ENCODE results near the gene MAJIN. TPM values are rescaled to one million over a fixed set of nuclear protein-coding genes. Genes with fewer than 3 reads are reported as not detected.

Gene MAJIN
- total and polyA plus RNA-seq, 9 of the 15 experiments (the other 6 are each of a cell fraction or from before 2014, with no cell fraction given) = 0.17 to 0.83 (median 0.24) TPM; not detected in 2

- no peak overlapping the region for H2AFZ ChIP-seq (ENCODE audit: low read depth, low read length)
- peaks cover 18 to 63% of the 10 kb centered on the region in 2 experiments; a peak in 4 of 5 replicates for H3K4me1 ChIP-seq (replicated peaks in 1 of 2; ENCODE audit: control insufficient read depth in 2 of 2, insufficient read depth in 2 of 2, low read length in 2 of 2)
- H3K27me3 ChIP-seq (ENCODE audit: control insufficient read depth in 2 of 2, insufficient read depth in 2 of 2, low read length in 2 of 2) = no peaks in the 10 kb centered on the region
- no TSS peak for BruUV-seq (replicated peaks)
- H3K79me2 ChIP-seq (ENCODE audit: control insufficient read depth, insufficient read depth, low read length) = peaks cover 26% of the 10 kb centered on the region
- CTCF ChIA-PET (ENCODE audit: low intra/inter-chr PET ratio) = no interaction called here
- WGBS (ENCODE audit: insufficient coverage, low coverage, missing lambda C conversion rate) = 95% methylated on average over 13 of the region's 17 CpGs
- intact Hi-C loops (cut with micrococcal nuclease) (no loop called here), in situ Hi-C loops (cut with MboI) (no loop called here)
- POLR2A ChIA-PET = interaction anchor here (0.9 kb wide), 1 partner anchor 9 kb away, joined by 4 read pairs; no protein-coding TSS in a partner anchor
- no peak for DNase-seq (ENCODE audit: extremely low read depth in 1 of 4, low spot score in 3 of 4)
- peaks cover 5% of the 10 kb centered on the region for H3K9me1 ChIP-seq (ENCODE audit: control insufficient read depth, insufficient read depth, low read length)
- H3K27ac ChIP-seq (ENCODE audit: extremely low read depth, low read depth, low read length) = no peak overlapping the region
- TF ChIP-seq ZNF263 (CRISPR knock-in tag; IDR thresholded peaks at IDR 0.05; ENCODE audit: borderline replicate concordance) (no peak), KDM4B (IDR thresholded peaks at IDR 0.05; ENCODE audit: borderline replicate concordance in 2 of 2, low read depth in 1 of 2) (no peak), TARDBP (IDR thresholded peaks at IDR 0.05) (no peak), RFX5 (IDR thresholded peaks at IDR 0.05; ENCODE audit: low read depth, low read length) (no peak), NFIX (CRISPR knock-in tag; IDR thresholded peaks at IDR 0.05; ENCODE audit: low read depth) (no peak)
- H3K4me2 ChIP-seq (ENCODE audit: insufficient read depth, low read length) = no peak overlapping the region
- no peak overlapping the region for H3K4me3 ChIP-seq
- no peak for FAIRE-seq
- no peaks in the 10 kb centered on the region for H3K9me3 ChIP-seq (replicated peaks; ENCODE audit: control insufficient read depth, insufficient read depth, low read depth, low read length)
- peaks cover 51% of the 10 kb centered on the region; the same call in 2 of the 3 replicates for H3K36me3 ChIP-seq (ENCODE audit: control insufficient read depth, insufficient read depth, low read length)
- no peak for ATAC-seq
- no peaks in the 10 kb centered on the region for H4K20me1 ChIP-seq (replicated peaks; ENCODE audit: control insufficient read depth, insufficient read depth, low read length)
- H3K9ac ChIP-seq (ENCODE audit: insufficient read depth in 1 of 2, low read depth in 2 of 2, low read length in 2 of 2) = peak overlapping the region in 1 of 2 experiments; percentile 33; a peak in 1 of 4 replicates
Observed at GRCh38 chr11:64914123-64914522, 57.8 kb downstream of the MAJIN start.

DNA sequence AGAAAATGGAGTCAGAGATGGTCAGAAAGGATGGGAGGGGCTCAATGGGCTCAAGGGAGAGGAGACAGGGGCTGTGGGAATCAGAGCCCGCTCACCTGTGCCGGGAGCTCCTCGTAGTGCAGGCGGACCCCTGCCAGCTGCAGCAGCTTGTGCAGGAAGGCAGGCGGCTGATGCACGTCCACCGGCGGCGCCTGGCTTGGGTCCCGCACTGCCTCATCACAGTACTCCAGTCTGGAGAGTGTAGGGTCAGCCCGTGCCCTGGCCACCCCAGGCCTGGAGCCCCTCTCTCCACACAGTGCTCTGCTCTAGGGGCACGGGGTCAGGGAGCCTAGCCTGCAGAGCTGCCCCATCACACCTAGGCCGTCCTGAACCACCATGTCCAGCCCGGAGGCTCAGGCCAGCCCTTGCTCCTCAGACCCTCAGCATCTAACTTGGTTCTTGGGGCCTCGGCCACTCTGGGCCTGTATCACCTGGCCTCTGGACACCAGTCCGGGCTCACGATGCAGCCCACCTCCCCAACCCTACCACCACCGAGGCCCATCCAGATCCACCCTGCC lies 58.7 kb downstream of the MAJIN start:
- no peaks in the 10 kb centered on the region for H3K9me3 ChIP-seq (replicated peaks; ENCODE audit: control insufficient read depth, insufficient read depth, low read depth, low read length)
- ATAC-seq (no peak), DNase-seq (ENCODE audit: extremely low read depth in 1 of 4, low spot score in 3 of 4) (no peak), FAIRE-seq (no peak)
- H3K4me2 ChIP-seq (ENCODE audit: insufficient read depth, low read length) = no peak overlapping the region
- intact Hi-C loops (cut with micrococcal nuclease) = no loop called here
- ChIA-PET POLR2A (no interaction called here), CTCF (ENCODE audit: low intra/inter-chr PET ratio) (no interaction called here)
- in situ Hi-C loops (cut with MboI) = no loop called here
- H3K9me1 ChIP-seq (ENCODE audit: control insufficient read depth, insufficient read depth, low read length) = peaks cover 5% of the 10 kb centered on the region
- H3K27ac ChIP-seq (ENCODE audit: extremely low read depth, low read depth, low read length) = no peak overlapping the region
- H3K27me3 ChIP-seq (ENCODE audit: control insufficient read depth in 2 of 2, insufficient read depth in 2 of 2, low read length in 2 of 2) = no peaks in the 10 kb centered on the region
- TF ChIP-seq ZBED1 (IDR thresholded peaks at IDR 0.05) = no peak
- TF ChIP-seq ZNF764 (CRISPR knock-in tag; IDR thresholded peaks at IDR 0.05; ENCODE audit: low read depth) = no peak
- TF ChIP-seq ZNF707 (CRISPR knock-in tag; conservative IDR thresholded peaks at IDR 0.05) = no peak
- peak; percentile 33; the same call in 1 of the 2 replicates for TF ChIP-seq RBFOX2 (IDR thresholded peaks at IDR 0.05; ENCODE audit: low read depth, low read length)
- no peak for TF ChIP-seq SAP30 (IDR thresholded peaks at IDR 0.05; ENCODE audit: borderline replicate concordance, insufficient read depth, low read depth, low read length, poor library complexity, severe bottlenecking)
- BruUV-seq (replicated peaks) = no TSS peak
- peaks cover 12 to 55% of the 10 kb centered on the region in 2 experiments; a peak in 4 of 5 replicates for H3K4me1 ChIP-seq (replicated peaks in 1 of 2; ENCODE audit: control insufficient read depth in 2 of 2, insufficient read depth in 2 of 2, low read length in 2 of 2)
- peaks cover 26% of the 10 kb centered on the region for H3K79me2 ChIP-seq (ENCODE audit: control insufficient read depth, insufficient read depth, low read length)
- peak overlapping the region in 1 of 2 experiments; percentile 30; a peak in 1 of 4 replicates for H3K9ac ChIP-seq (ENCODE audit: insufficient read depth in 1 of 2, low read depth in 2 of 2, low read length in 2 of 2)
- 88% methylated on average over 16 of the region's 18 CpGs for WGBS (ENCODE audit: insufficient coverage, low coverage, missing lambda C conversion rate)
- H4K20me1 ChIP-seq (replicated peaks; ENCODE audit: control insufficient read depth, insufficient read depth, low read length) = no peaks in the 10 kb centered on the region
- no peak overlapping the region for H2AFZ ChIP-seq (ENCODE audit: low read depth, low read length)
- H3K36me3 ChIP-seq (ENCODE audit: control insufficient read depth, insufficient read depth, low read length) = peaks cover 58% of the 10 kb centered on the region; the same call in 2 of the 3 replicates
- no peak overlapping the region for H3K4me3 ChIP-seq

All from K562 (cell line).